H9 (cell line): ENCODE measurements around the gene SLC25A42. TPM values are rescaled to one million over a fixed set of nuclear protein-coding genes. Genes with fewer than 3 reads are reported as not detected.

ENCODE experiments used
- DNase-seq: peaks from one replicate; pipeline ENCODE4 v3.0.0-alpha.2; 2017
- H2AFZ ChIP-seq: one replicate; pipeline ENCODE4 v1.6.1; 2013; ENCODE audit warnings: mild to moderate bottlenecking, low read length, control low read depth, moderate library complexity
- H2AK5ac ChIP-seq: 2 replicates; pipeline ENCODE4 v1.6.1; 2013; ENCODE audit warnings: low read length, control low read depth, mixed read lengths; ENCODE audit not compliant: insufficient read length
- H2BK120ac ChIP-seq: one replicate; pipeline ENCODE4 v1.6.1; 2013; ENCODE audit warnings: low read depth, mild to moderate bottlenecking, low read length, control low read depth, inconsistent platforms; ENCODE audit not compliant: poor library complexity, severe bottlenecking
- H2BK12ac ChIP-seq: 2 replicates; pipeline ENCODE4 v1.6.1; 2013; ENCODE audit warnings: low read length, control low read depth, mixed read lengths, low read depth; ENCODE audit not compliant: insufficient read length
- H2BK15ac ChIP-seq: 2 replicates; pipeline ENCODE4 v1.6.1; 2013; ENCODE audit warnings: low read depth, low read length, control low read depth
- H2BK20ac ChIP-seq: one replicate; pipeline ENCODE4 v1.6.1; 2013; ENCODE audit warnings: low read depth, mild to moderate bottlenecking, low read length, control low read depth, inconsistent platforms; ENCODE audit not compliant: poor library complexity, severe bottlenecking
- H2BK5ac ChIP-seq: 2 replicates; pipeline ENCODE4 v1.6.1; 2013; ENCODE audit warnings: low read length, control low read depth, mixed read lengths; ENCODE audit not compliant: insufficient read length
- H3K14ac ChIP-seq: 2 replicates; pipeline ENCODE4 v1.6.1; 2013; ENCODE audit warnings: low read length, control low read depth; ENCODE audit not compliant: insufficient read depth
- H3K18ac ChIP-seq: 2 replicates; pipeline ENCODE4 v1.6.1; 2013; ENCODE audit warnings: low read depth, mild to moderate bottlenecking, mixed read lengths, low read length, control low read depth; ENCODE audit not compliant: insufficient read length
- H3K23ac ChIP-seq: 2 replicates; pipeline ENCODE4 v1.6.1; 2013; ENCODE audit warnings: low read length, control low read depth, mixed read lengths, low read depth; ENCODE audit not compliant: insufficient read length
- H3K23me2 ChIP-seq: 2 replicates; pipeline ENCODE4 v1.6.1; 2013; ENCODE audit warnings: low read depth, mild to moderate bottlenecking, mixed read lengths, low read length, control low read depth; ENCODE audit not compliant: insufficient read length, poor library complexity, severe bottlenecking
- H3K27ac ChIP-seq: 2 replicates; pipeline ENCODE4 v1.5.1; 2013; ENCODE audit warnings: low read length, control low read depth, mixed read lengths, low read depth; ENCODE audit not compliant: insufficient read length
- H3K27me3 ChIP-seq: 2 replicates; pipeline ENCODE4 v1.6.1; 2013; ENCODE audit warnings: low read length, control low read depth, inconsistent platforms; ENCODE audit not compliant: insufficient read depth
- H3K4ac ChIP-seq: 2 replicates; pipeline ENCODE4 v1.6.1; 2013; ENCODE audit warnings: low read depth, mild to moderate bottlenecking, control low read depth, inconsistent platforms, low read length, moderate library complexity
- H3K4me1 ChIP-seq: 2 replicates; pipeline ENCODE4 v1.6.1; 2013; ENCODE audit warnings: low read length, control low read depth, inconsistent platforms; ENCODE audit not compliant: insufficient read depth
- H3K4me2 ChIP-seq: 2 replicates; pipeline ENCODE4 v1.6.1; 2013; ENCODE audit warnings: low read length, control low read depth, mixed read lengths; ENCODE audit not compliant: insufficient read length, insufficient read depth
- H3K56ac ChIP-seq: 2 replicates; pipeline ENCODE4 v1.6.1; 2013; ENCODE audit warnings: low read depth, mild to moderate bottlenecking, mixed read lengths, low read length, control low read depth; ENCODE audit not compliant: insufficient read length
- H3K79me1 ChIP-seq: 2 replicates; pipeline ENCODE4 v1.6.1; 2013; ENCODE audit warnings: low read depth, mild to moderate bottlenecking, moderate library complexity, low read length, control low read depth, inconsistent platforms; ENCODE audit not compliant: insufficient read depth, poor library complexity, severe bottlenecking
- H3K79me2 ChIP-seq: 2 replicates; pipeline ENCODE4 v1.6.1; 2013; ENCODE audit warnings: low read length, control low read depth, inconsistent platforms; ENCODE audit not compliant: insufficient read depth
- H3K9ac ChIP-seq: 2 replicates; pipeline ENCODE4 v1.6.1; 2013; ENCODE audit warnings: low read length, control low read depth, mixed read lengths; ENCODE audit not compliant: insufficient read length; ENCODE audit errors: extremely low read depth
- H3K9me3 ChIP-seq: one replicate; pipeline ENCODE4 v1.6.1; 2013; ENCODE audit warnings: low read depth, low read length, inconsistent platforms; ENCODE audit not compliant: control insufficient read depth
- H3T11ph ChIP-seq: one replicate; pipeline ENCODE4 v1.6.1; 2013; ENCODE audit warnings: mild to moderate bottlenecking, low read length, control low read depth, inconsistent platforms
- H4K20me1 ChIP-seq: one replicate; pipeline ENCODE4 v1.6.1; 2013; ENCODE audit not compliant: control insufficient read depth, insufficient read length, insufficient read depth
- H4K5ac ChIP-seq: 2 replicates; pipeline ENCODE4 v1.6.1; 2013; ENCODE audit warnings: low read depth, mild to moderate bottlenecking, mixed read lengths, low read length, control low read depth; ENCODE audit not compliant: insufficient read length
- H4K8ac ChIP-seq: replicated peaks from 2 replicates; pipeline ENCODE4 v1.6.1; 2013; ENCODE audit warnings: low read length, control low read depth, mixed read lengths, low read depth; ENCODE audit not compliant: insufficient read length
- H4K91ac ChIP-seq: 2 replicates; pipeline ENCODE4 v1.6.1; 2013; ENCODE audit warnings: low read depth, mild to moderate bottlenecking, moderate library complexity, mixed read lengths, low read length, control low read depth; ENCODE audit not compliant: insufficient read length
- H3K27ac Mint-ChIP-seq, 3 experiments: 2 replicates in 2 of 3; 3 replicates in 1 of 3; pipeline ENCODE4 v1.8.0; 2020 to 2021; ENCODE audit warnings: mixed read lengths in 3 of 3, mild to moderate bottlenecking in 1 of 3, moderate library complexity in 1 of 3
- H3K27me3 Mint-ChIP-seq: 2 replicates; pipeline ENCODE4 v1.8.0; 2021; ENCODE audit warnings: low read depth, mild to moderate bottlenecking, moderate library complexity, mixed read lengths
- H3K36me3 Mint-ChIP-seq, 3 experiments: 2 replicates in 2 of 3; 3 replicates in 1 of 3; pipeline ENCODE4 v1.8.0; 2020 to 2021; ENCODE audit warnings: low read depth in 3 of 3, mixed read lengths in 3 of 3; ENCODE audit not compliant: insufficient read depth in 1 of 3
- H3K4me1 Mint-ChIP-seq, 2 experiments: 2 replicates each; pipeline ENCODE4 v1.8.0; 2020; ENCODE audit warnings: mixed read lengths in 2 of 2
- H3K4me3 Mint-ChIP-seq, 2 experiments: 2 replicates in 1 of 2; 3 replicates in 1 of 2; pipeline ENCODE4 v1.8.0; 2020 to 2021; ENCODE audit warnings: mild to moderate bottlenecking in 2 of 2, mixed read lengths in 2 of 2, moderate library complexity in 1 of 2
- H3K9me3 Mint-ChIP-seq, 2 experiments: 2 replicates in 1 of 2; 3 replicates in 1 of 2; pipeline ENCODE4 v1.8.0; 2020; ENCODE audit warnings: mild to moderate bottlenecking in 2 of 2, mixed read lengths in 2 of 2, moderate library complexity in 1 of 2
- WGBS: extraction: QIAGEN DNeasy Blood & Tissue Kit; methylation state at CpG from one replicate; pipeline ENCODE4 v1.1.7; 2013; ENCODE audit warnings: missing lambda C conversion rate, low lambda C conversion rate, mixed read lengths; ENCODE audit not compliant: insufficient read length; ENCODE audit errors: extremely low coverage; 5-methylcytosine and 5-hydroxymethylcytosine counted together
- total RNA-seq: library from RNA; stranded (reverse); gene quantifications from 2 replicates; pipeline ENCODE4 v1.2.1, GENCODE V29; 2021
- TF ChIP-seq, protein P1 (sequence below): fragments of 200-600 bp; sonication (generic); conservative IDR thresholded peaks from 3 replicates; pipeline ENCODE4 v1.8.0; 2021; ENCODE audit warnings: antibody characterized with exemption, mild to moderate bottlenecking

SLC25A42 gene
- total RNA-seq, 1 experiment from 2014 or later: 3.6 TPM

DNA sequence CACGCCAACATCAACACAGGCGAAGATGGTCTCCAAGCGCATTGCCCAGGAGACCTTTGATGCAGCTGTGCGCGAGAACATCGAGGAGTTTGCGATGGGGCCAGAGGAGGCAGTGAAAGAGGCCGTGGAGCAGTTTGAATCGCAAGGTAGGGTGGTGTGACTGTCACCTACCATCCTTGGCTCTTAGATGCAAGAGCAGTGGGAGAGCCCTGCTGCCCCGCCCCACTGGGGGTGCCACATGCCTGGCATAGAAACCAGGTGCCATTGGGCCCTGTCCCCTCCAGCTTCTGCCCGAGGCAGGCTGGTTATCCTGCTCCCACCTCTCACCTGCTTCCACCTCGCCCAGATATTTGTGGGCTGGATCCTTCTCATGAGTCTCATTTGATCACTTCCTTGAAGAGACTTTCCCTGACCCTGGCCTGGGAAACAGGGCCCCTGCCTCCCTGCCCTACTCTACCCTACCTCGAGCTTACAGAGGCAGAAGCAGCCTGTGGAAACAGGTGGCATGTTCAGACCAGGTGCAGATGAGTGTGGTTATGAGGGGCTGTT is 21.0 kb upstream of the SLC25A42 start:
- Histone ChIP-seq H2BK5ac (no peak overlapping the region), H3K18ac (no peak overlapping the region), H2AK5ac (no peak overlapping the region), H3K9ac (no peak overlapping the region), H3K14ac (no peak overlapping the region), H2BK20ac (no peak overlapping the region), H3K27me3 (no peaks in the 10 kb centered on the region), H3K23ac (no peak overlapping the region), H3T11ph (no peak overlapping the region), H3K79me2 (peaks cover 8% of the 10 kb centered on the region; the same call in 1 of the 2 replicates), H4K91ac (no peak overlapping the region), H3K4me1 (no peaks in the 10 kb centered on the region), H2BK12ac (no peak overlapping the region), H4K8ac (no peak overlapping the region), H3K4ac (no peak overlapping the region), H3K27ac (no peak overlapping the region), H3K79me1 (peaks cover 5% of the 10 kb centered on the region), H2AFZ (no peak overlapping the region), H3K9me3 (peaks cover 4% of the 10 kb centered on the region), H2BK120ac (no peak overlapping the region), H2BK15ac (no peak overlapping the region), H4K20me1 (no peaks in the 10 kb centered on the region), H3K56ac (no peak overlapping the region), H4K5ac (no peak overlapping the region), H3K23me2 (no peaks in the 10 kb centered on the region), H3K4me2 (no peak overlapping the region)
- H3K27me3 Mint-ChIP-seq: no peaks in the 10 kb centered on the region
- TF ChIP-seq, protein P1, sequence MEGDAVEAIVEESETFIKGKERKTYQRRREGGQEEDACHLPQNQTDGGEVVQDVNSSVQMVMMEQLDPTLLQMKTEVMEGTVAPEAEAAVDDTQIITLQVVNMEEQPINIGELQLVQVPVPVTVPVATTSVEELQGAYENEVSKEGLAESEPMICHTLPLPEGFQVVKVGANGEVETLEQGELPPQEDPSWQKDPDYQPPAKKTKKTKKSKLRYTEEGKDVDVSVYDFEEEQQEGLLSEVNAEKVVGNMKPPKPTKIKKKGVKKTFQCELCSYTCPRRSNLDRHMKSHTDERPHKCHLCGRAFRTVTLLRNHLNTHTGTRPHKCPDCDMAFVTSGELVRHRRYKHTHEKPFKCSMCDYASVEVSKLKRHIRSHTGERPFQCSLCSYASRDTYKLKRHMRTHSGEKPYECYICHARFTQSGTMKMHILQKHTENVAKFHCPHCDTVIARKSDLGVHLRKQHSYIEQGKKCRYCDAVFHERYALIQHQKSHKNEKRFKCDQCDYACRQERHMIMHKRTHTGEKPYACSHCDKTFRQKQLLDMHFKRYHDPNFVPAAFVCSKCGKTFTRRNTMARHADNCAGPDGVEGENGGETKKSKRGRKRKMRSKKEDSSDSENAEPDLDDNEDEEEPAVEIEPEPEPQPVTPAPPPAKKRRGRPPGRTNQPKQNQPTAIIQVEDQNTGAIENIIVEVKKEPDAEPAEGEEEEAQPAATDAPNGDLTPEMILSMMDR: no peak
- H3K4me3 Mint-ChIP-seq: no peak overlapping the region
- peaks cover 2 to 4% of the 10 kb centered on the region in 2 experiments; a peak in 4 of 5 replicates for H3K9me3 Mint-ChIP-seq
- no CpG with 5 or more reads among the region's 13 CpGs for WGBS
- H3K4me1 Mint-ChIP-seq: no peaks in the 10 kb centered on the region
- H3K36me3 Mint-ChIP-seq: peaks cover 31 to 60% (median 58%) of the 10 kb centered on the region in 3 experiments
- DNase-seq: no peak
- H3K27ac Mint-ChIP-seq: no peak overlapping the region
